ENCODE measurements around the gene DUSP2. TPM values are rescaled to one million over a fixed set of nuclear protein-coding genes. Genes with fewer than 3 reads are reported as not detected.

Gene DUSP2
- total RNA-seq, 3 donors from 2014 or later: 1.9 to 57.5 (median 12.8) TPM

GRCh38 chr2:96112501-96113366 lies 32.5 kb downstream of the DUSP2 start:
- Histone ChIP-seq H3K4me3 (no peak overlapping the region), H3K36me3 (no peaks in the 10 kb centered on the region), H3K27ac (no peak overlapping the region), H3K9me3 (no peaks in the 10 kb centered on the region), H3K27me3 (peaks cover 0 to 4% of the 10 kb centered on the region in 2 donors), H3K4me1 (peaks cover 3 to 6% of the 10 kb centered on the region in 2 donors)
- intact Hi-C loops (cut with DNase I; ENCODE audit: low total_unique reads): loop anchor here (10.0 kb wide), 2 partner anchors 88 to 958 kb away; partner anchors contain the start of gene ZNF514
- no peak for DNase-seq (ENCODE audit: low spot score in 2 of 2)
- no peak for TF ChIP-seq POLR2AphosphoS5 (IDR thresholded peaks at IDR 0.05)
- TF ChIP-seq, protein P1, sequence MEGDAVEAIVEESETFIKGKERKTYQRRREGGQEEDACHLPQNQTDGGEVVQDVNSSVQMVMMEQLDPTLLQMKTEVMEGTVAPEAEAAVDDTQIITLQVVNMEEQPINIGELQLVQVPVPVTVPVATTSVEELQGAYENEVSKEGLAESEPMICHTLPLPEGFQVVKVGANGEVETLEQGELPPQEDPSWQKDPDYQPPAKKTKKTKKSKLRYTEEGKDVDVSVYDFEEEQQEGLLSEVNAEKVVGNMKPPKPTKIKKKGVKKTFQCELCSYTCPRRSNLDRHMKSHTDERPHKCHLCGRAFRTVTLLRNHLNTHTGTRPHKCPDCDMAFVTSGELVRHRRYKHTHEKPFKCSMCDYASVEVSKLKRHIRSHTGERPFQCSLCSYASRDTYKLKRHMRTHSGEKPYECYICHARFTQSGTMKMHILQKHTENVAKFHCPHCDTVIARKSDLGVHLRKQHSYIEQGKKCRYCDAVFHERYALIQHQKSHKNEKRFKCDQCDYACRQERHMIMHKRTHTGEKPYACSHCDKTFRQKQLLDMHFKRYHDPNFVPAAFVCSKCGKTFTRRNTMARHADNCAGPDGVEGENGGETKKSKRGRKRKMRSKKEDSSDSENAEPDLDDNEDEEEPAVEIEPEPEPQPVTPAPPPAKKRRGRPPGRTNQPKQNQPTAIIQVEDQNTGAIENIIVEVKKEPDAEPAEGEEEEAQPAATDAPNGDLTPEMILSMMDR (IDR thresholded peaks at IDR 0.05): no peak
- no peak for TF ChIP-seq POLR2A (IDR thresholded peaks at IDR 0.05)

GRCh38 chr2:96111823-96112500 lies 33.3 kb downstream of the DUSP2 start:
- no peaks in the 10 kb centered on the region for H3K4me1 ChIP-seq
- no peak for DNase-seq (ENCODE audit: low spot score in 2 of 2)
- intact Hi-C loops (cut with DNase I; ENCODE audit: low total_unique reads): loop anchor here (10.0 kb wide), 2 partner anchors 87 to 957 kb away; partner anchors contain the start of gene ZNF514
- no peaks in the 10 kb centered on the region for H3K9me3 ChIP-seq
- H3K27me3 ChIP-seq: peaks cover 0 to 4% of the 10 kb centered on the region in 2 donors
- TF ChIP-seq, protein P1 (IDR thresholded peaks at IDR 0.05): no peak
- no peak for TF ChIP-seq POLR2A (IDR thresholded peaks at IDR 0.05)
- no peak for TF ChIP-seq POLR2AphosphoS5 (IDR thresholded peaks at IDR 0.05)
- no peak overlapping the region for H3K27ac ChIP-seq
- H3K36me3 ChIP-seq: no peaks in the 10 kb centered on the region
- no peak overlapping the region for H3K4me3 ChIP-seq

DNA sequence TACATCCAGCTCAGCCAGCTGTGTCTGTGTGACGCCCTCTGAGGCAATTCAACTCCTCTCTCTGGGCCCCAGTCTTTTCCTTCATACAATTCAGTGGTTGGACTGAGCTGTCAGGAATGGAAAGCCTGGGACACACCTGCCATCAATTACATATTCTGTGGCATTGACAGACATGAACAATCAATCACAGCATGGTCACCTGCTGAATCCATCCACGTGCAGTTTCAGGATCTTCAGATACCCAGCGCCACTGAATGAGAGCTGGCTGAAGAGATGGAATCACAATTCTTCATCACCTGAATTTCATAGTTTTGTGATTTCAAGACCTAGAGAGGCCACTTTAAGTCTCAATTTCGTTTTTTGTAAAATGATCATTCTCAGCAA lies 34.0 kb downstream of the DUSP2 start:
- H3K27ac ChIP-seq: no peak overlapping the region
- H3K36me3 ChIP-seq: no peaks in the 10 kb centered on the region
- H3K9me3 ChIP-seq: no peaks in the 10 kb centered on the region
- no peaks in the 10 kb centered on the region for H3K4me1 ChIP-seq
- TF ChIP-seq, protein P1 (IDR thresholded peaks at IDR 0.05): no peak
- TF ChIP-seq POLR2A (IDR thresholded peaks at IDR 0.05) (no peak), POLR2AphosphoS5 (IDR thresholded peaks at IDR 0.05) (no peak)
- H3K4me3 ChIP-seq: no peak overlapping the region
- H3K27me3 ChIP-seq: peaks cover 0 to 4% of the 10 kb centered on the region in 2 donors
- no peak for DNase-seq (ENCODE audit: low spot score in 2 of 2)
- intact Hi-C loops (cut with DNase I; ENCODE audit: low total_unique reads): loop anchor here (10.0 kb wide), 2 partner anchors 86 to 956 kb away; partner anchors contain the start of gene ZNF514

DNA sequence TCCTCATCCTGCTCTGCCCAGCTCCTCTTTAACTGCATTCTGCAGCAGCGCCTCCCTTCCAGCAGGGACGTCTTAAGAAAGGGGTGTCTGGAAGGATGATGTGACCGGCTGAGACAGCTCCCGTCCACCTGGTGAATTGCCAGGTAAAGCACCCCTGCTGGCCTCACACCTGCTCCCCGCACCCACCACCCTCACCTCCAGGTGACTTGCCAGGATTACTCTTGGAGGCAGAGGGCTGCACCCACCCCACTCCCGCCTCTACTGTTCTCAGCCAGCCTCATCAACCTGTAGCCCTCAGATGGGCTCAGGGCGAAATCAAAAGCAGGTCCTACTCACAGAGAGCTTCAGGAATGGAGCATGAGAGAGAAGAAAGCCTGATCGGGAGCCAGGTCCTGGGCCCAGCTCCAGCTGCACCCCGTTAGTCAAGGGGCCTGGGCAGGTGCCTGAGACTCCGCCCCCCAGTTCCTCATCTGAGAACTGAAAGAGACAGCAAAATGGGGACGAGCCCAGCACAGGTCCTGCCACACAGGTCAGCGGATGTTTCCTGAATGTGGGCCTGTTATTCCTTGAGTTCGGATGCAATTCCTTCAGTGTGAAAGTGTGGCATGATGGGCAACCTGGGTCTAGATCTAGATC lies 34.5 kb downstream of the DUSP2 start:
- DNase-seq (ENCODE audit: low spot score in 2 of 2): no peak
- Histone ChIP-seq H3K9me3 (peaks cover 2 to 3% of the 10 kb centered on the region in 2 donors), H3K27me3 (peaks cover 0 to under 1% of the 10 kb centered on the region in 2 donors), H3K36me3 (no peaks in the 10 kb centered on the region), H3K27ac (no peak overlapping the region), H3K4me3 (no peak overlapping the region), H3K4me1 (no peaks in the 10 kb centered on the region)
- intact Hi-C loops (cut with DNase I; ENCODE audit: low total_unique reads): loop anchor here (10.0 kb wide), 2 partner anchors 86 to 956 kb away; partner anchors contain the start of gene ZNF514
- TF ChIP-seq POLR2A (IDR thresholded peaks at IDR 0.05) (no peak), POLR2AphosphoS5 (IDR thresholded peaks at IDR 0.05) (no peak)
- TF ChIP-seq, protein P1 (IDR thresholded peaks at IDR 0.05): no peak
